GM18868 (cell line): ENCODE data around the gene DNMBP.
"Not testable (repeated sequence)": the region's sequence is repeated elsewhere in the genome, so short reads cannot be mapped to it uniquely, and the experiment has no call there.

Source experiments
- ATAC-seq: cut with Tn5 transposase; IDR thresholded peaks from one replicate; pipeline ENCODE4 v1.9.1; 2021; ENCODE audit warnings: mild to moderate bottlenecking, moderate library complexity; ENCODE audit not compliant: unreplicated experiment

DNMBP gene

GRCh38 chr10:100014071-100014762 lies 4.5 kb upstream of the DNMBP start:
- peak; percentile 75 for ATAC-seq

- no peak for ATAC-seq
Observed at GRCh38 chr10:100013621-100014020, 3.9 kb upstream of the DNMBP start.

DNA sequence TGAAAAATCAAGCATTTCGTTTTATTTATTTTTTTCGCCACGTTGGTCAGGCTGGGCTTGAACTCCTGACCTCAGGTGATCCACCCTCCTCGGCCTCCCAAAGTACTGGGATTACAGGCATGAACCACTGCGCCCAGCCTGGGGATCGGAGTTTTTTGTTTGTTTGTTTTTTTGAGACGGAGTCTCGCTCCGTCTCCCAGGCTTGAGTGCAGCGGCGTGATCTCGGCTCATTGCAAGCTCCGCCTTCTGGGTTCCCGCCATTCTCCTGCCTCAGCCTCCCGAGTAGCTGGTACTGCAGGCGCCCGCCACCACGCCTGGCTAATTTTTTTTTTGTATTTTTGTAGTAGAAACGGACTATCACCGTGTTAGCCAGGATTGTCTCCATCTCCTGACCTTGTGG lies 2.2 kb upstream of the DNMBP start:
- not testable (repeated sequence) for ATAC-seq

- ATAC-seq: peak; percentile 30
Observed at GRCh38 chr10:100009283-100009792, 409 bp downstream of the DNMBP start.

- ATAC-seq: no peak
Observed at GRCh38 chr10:100008708-100009282, 952 bp downstream of the DNMBP start.

- no peak for ATAC-seq
Observed at GRCh38 chr10:100008142-100008522, 1.6 kb downstream of the DNMBP start.

GRCh38 chr10:100007231-100008141 lies 2.3 kb downstream of the DNMBP start:
- ATAC-seq: no peak

DNA sequence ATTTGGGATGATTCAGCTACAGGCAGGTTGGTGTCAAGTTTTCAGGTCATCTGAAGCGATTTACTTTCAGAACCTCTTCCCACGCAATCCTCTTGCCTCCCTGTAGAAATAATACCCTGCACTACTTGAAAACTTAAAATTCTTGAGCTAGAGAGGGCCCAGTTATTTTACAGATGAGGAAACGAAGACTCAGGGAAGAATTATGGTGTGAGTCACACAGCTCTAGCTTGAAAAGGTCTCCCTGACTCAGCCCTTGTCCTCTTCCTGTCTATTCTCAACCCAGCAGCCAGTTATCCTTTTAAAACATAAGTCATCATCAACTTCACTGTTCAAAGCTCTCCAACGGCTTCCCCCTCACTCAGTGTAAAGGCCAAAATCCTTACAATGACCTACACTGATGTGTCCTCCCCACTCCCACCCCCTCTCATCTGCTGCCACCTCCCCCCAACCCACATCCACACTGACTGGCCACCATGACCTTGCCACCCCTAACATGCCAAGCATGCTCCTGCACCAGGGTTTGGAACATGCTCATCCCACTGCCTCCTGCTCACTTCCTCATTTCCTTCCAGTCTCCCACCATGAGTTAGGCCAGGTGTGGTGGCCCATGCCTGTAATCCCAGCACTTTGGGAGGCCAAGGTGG lies 3.4 kb downstream of the DNMBP start:
- ATAC-seq: peak; percentile 40

- ATAC-seq: no peak
Observed at GRCh38 chr10:100004805-100005510, 4.8 kb downstream of the DNMBP start.

GRCh38 chr10:100000109-100000644 lies 9.6 kb downstream of the DNMBP start:
- ATAC-seq: no peak

DNA sequence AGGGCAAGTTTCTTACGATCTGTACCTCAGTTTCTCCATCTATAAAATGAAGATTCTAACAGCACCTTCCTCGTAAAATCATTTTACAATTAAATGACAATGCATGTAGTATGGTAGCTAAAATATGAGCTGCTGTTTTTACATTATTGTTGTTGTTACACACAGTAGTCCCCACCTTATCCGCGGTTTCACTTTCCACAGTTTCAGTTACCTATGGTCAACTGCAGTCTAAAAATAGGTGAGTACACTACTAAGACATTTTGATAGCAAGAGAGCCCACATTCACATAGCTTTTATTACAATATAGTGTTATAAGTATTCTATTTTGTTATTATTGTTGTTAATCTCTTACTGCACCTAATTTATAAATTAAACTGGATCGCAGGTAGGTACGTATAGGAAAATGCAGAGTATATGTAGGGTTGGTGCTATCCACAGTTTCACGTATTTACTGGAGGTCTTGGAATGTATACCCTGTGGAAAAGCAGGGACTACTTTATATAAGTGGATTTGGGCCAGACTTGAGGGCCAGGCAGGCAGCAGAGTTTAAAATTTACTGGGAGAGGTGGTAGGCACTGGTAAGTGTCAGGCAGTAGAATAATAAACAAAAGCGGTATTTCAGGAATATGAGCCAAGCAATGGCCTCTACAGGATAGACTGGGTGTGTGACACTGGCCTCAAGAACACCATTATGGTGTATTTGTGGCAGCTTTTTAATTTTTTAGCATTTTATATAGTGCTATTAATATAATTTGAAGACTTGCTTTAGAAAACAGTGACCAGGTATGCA lies 10.2 kb downstream of the DNMBP start:
- ATAC-seq: no peak

DNA sequence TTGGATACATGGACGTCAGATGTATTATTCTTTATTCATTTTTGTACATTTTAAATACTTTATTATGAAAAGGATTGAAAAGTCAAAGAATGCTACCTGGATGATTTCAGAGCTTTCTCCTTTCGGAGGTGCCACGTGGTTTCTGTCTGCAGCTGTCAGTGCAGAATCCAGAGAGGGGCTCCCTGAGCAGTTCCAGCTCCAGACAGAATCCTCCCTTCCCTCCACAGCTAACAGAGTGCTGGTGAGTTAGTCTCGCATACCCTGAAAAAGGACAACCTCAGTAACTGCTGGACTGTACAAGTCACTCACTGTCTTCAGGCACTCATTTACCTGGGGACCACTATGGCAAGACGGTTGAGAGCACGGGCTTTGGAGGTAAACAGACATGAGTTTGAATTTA lies 10.9 kb downstream of the DNMBP start:
- ATAC-seq: no peak

DNA sequence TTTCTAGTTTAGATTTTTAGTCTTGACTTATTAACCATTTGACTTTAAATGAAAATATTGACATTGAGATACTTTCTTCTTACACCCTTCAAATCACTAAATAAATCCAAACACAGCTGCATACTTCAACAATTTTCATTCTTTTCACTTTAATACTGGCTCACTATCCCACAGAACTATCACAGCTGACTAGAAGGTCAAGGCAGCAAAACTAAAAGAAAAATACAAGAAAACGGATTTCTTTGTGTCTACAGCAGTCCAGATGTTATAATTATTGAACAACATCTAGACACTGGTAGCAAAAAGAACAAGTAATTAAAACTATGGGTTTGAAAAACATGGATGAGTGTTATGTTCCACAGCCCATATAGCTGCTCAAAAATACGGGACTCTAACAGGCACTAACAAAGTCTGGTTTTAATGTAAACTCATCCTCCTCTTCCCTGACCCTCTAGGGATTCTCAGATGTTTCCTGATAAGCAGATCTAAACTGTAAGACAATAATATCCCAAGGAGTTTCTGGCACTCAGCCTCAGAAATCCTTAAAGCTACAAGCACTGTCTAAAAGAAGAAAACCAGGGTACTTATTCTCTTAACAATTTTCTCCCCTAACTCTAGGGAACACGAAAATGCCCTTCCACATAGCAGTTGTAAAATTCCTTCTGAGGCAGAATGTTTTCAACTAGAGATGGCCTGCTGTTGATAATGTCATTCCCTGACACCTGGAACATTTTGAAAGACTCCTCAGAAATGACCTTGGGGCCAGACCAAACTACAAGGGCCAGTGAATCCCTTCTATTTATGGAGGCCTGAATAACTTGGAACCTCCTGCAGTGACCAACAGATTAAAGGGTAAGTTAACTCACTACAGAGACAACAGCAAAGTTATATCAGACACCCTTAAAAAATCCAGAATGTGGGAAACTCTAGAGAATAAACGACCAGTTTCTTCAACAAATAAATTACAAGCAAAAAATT lies 12.8 kb downstream of the DNMBP start:
- no peak for ATAC-seq

GRCh38 chr10:99995713-99996112 lies 14.0 kb downstream of the DNMBP start:
- ATAC-seq: no peak

DNA sequence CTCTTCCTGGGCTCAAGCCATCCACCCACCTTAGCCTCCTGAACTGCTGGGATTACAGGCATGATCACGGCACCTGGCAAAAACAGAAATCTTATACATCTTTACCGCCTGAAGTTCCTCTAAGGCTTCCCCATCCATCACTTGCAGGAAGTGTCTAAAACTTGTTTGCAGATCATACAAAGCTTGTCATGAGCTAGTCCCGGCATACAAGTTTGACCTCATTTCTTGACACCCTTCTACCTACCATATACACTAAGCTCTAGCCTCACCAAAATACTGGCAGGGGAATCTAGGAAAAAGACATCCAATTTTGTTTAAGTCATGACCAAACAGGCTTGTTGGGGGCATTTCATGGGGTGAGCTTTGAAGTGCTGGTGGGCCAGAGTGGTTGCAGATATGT lies 14.5 kb downstream of the DNMBP start:
- ATAC-seq: no peak

DNA sequence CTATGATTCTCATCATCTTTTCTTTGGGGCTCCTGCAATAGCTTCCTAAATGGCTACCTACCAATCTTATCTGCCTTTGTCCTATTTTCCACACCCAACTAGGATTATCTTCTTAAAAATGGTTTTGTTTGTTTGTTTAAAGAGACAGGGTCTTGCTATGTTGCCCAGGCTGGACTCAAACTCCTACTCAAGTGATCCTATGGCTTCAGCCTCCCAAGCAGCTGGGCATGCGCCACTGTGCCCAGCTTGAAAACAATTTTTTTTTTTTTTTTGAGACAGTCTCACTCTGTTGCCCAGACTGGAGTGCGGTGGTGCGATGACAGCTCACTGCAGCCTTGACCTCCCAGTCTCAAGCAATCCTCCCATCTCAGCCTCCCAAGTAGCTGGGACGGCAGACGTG lies 14.9 kb downstream of the DNMBP start:
- no peak for ATAC-seq

DNA sequence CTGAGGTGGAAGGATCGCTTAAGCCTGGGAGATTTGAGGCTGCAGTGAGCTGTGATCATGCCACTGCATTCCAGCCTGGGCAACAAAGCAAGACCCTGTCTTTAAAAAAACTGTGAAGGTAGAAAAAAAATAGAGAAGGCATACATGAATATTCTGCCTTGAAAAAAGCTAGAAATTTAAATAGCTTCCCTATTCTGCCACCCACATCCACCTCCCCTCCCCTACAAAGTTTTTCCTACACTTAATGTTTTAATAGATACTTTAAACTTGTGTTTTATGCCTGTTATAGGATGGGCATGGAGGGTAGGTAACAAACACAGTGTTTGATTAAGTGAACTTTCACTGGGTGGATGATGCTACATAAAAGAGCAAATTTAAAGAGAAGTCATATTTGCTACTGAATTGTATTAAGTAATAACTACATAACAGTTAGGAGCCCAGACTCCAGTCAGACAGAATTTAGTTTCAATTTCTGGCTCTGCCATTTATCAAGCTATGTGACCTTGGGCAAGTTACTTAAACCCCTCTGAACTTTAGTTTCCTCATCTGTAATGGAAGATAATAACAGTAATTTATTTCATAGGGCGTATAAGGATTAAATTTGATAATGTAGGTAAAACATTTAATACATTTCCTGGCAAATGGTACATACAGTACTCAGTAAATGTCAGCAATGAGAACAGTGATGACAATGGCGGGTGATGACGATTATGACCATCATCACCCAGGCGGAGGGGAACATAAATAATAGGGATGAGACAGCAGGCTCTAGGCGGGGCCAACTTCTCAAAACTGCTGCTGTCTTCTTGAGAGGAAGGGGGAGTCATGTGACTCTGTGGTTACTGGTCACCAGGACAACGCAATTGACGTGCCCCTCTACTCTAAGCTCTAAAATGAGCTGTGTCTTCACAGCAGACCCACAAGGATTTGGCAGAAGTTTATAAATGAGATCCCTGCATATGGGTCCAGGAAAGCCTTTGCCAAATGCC lies 15.8 kb downstream of the DNMBP start:
- ATAC-seq: peak; percentile 94
